Natural killer cell (primary cell): Measurements from ENCODE around the gene TOMM70. TPM values are rescaled to one million over a fixed set of nuclear protein-coding genes. Genes with fewer than 3 reads are reported as not detected.

Source experiments
- ATAC-seq, 3 donors: fragments of 150-1000 bp in 2 of 3; fragments of 200-7000 bp in 1 of 3; cut with Tn5 transposase; 1 replicate in 1 of 3; 2 replicates in 2 of 3; pipeline ENCODE4 v1.10.0; 2021; ENCODE audit warnings: mild to moderate bottlenecking in 2 of 3, moderate library complexity in 2 of 3
- DNase-seq, 2 donors: peaks; one replicate each; pipeline versions ENCODE4 v3.0.0 to v3.0.0-alpha.2; 2013 to 2021; ENCODE audit warnings: mixed read lengths in 1 of 2
- H3K27ac ChIP-seq: one replicate; pipeline ENCODE4 v1.5.1; 2013; ENCODE audit warnings: mild to moderate bottlenecking, low read length
- H3K27me3 ChIP-seq: one replicate; pipeline ENCODE4 v1.6.1; 2013; ENCODE audit warnings: low read length; ENCODE audit not compliant: control insufficient read depth, insufficient read depth
- H3K36me3 ChIP-seq: one replicate; pipeline ENCODE4 v1.6.1; 2013; ENCODE audit warnings: low read length; ENCODE audit not compliant: control insufficient read depth, insufficient read depth
- H3K4me1 ChIP-seq: one replicate; pipeline ENCODE4 v1.6.1; 2013; ENCODE audit warnings: low read length; ENCODE audit not compliant: control insufficient read depth, insufficient read depth
- H3K4me3 ChIP-seq: one replicate; pipeline ENCODE4 v1.5.1; 2013; ENCODE audit warnings: low read length
- H3K9me3 ChIP-seq: one replicate; pipeline ENCODE4 v1.6.1; 2013; ENCODE audit warnings: low read length; ENCODE audit not compliant: control insufficient read depth, insufficient read depth
- H3K27ac Mint-ChIP-seq, 2 donors: one replicate each; pipeline ENCODE4 v1.8.0; 2022; ENCODE audit warnings: mild to moderate bottlenecking in 2 of 2, mixed read lengths in 2 of 2, moderate library complexity in 1 of 2
- H3K27me3 Mint-ChIP-seq, 2 donors: one replicate each; pipeline ENCODE4 v1.8.0; 2022; ENCODE audit warnings: low read depth in 2 of 2, mixed read lengths in 2 of 2
- H3K36me3 Mint-ChIP-seq: one replicate; pipeline ENCODE4 v1.8.0; 2022; ENCODE audit warnings: mixed read lengths
- H3K4me1 Mint-ChIP-seq, 2 donors: one replicate each; pipeline ENCODE4 v1.8.0; 2022; ENCODE audit warnings: mixed read lengths in 2 of 2
- H3K4me3 Mint-ChIP-seq: one replicate; pipeline ENCODE4 v1.8.0; 2022; ENCODE audit warnings: mild to moderate bottlenecking, moderate library complexity, mixed read lengths
- H3K9me3 Mint-ChIP-seq, 2 donors: one replicate each; pipeline ENCODE4 v1.8.0; 2022; ENCODE audit warnings: mixed read lengths in 2 of 2
- CTCF ChIP-seq: fragments of 200-600 bp; IDR thresholded peaks from one replicate; pipeline ENCODE4 v1.8.0; 2022; ENCODE audit warnings: antibody characterized with exemption
- WGBS: methylation state at CpG from one replicate; pipeline ENCODE4 v1.1.7; 2013; ENCODE audit warnings: missing lambda C conversion rate; ENCODE audit not compliant: insufficient coverage; 5-methylcytosine and 5-hydroxymethylcytosine counted together
- intact Hi-C: fragments of 100-400 bp; cut with micrococcal nuclease; formaldehyde crosslinking; loops from one replicate; pipeline ENCODE4 v1.14.2; 2022
- total RNA-seq, 4 donors: library from RNA; stranded (reverse); fragments of 120-200 nt in 1 of 4; gene quantifications; one replicate each; pipeline versions ENCODE4 v1.2.3 to v1.2.4, GENCODE V29; 2013 to 2022

TOMM70 gene
- total RNA-seq, 3 donors from 2014 or later (not counting 1 experiment from before 2014, with no cell fraction given): 19.1 to 26.6 (median 24.0) TPM

- Histone ChIP-seq H3K27ac (peak overlapping the region; percentile 67), H3K36me3 (no peaks in the 10 kb centered on the region), H3K27me3 (no peaks in the 10 kb centered on the region), H3K4me1 (peaks cover 18% of the 10 kb centered on the region), H3K9me3 (no peaks in the 10 kb centered on the region), H3K4me3 (peak overlapping the region; percentile 81)
- peak overlapping the region; percentile 93 for H3K4me3 Mint-ChIP-seq
- H3K4me1 Mint-ChIP-seq: peaks cover 20 to 27% of the 10 kb centered on the region in 2 donors
- H3K27me3 Mint-ChIP-seq: no peaks in the 10 kb centered on the region
- no peak for ATAC-seq
- WGBS: 14% methylated on average over 2 of the region's 2 CpGs
- peak in 1 of 2 donors; percentile 8 for DNase-seq
- intact Hi-C loops: loop anchor here (10.0 kb wide), 2 partner anchors 587 to 1273 kb away; partner anchors contain the start of genes CMSS1 and ZBTB11
- peak overlapping the region; percentile 95 for H3K27ac Mint-ChIP-seq
- H3K9me3 Mint-ChIP-seq: peaks cover 0 to under 1% of the 10 kb centered on the region in 2 donors
- H3K36me3 Mint-ChIP-seq: peaks cover 3% of the 10 kb centered on the region
- no peak for TF ChIP-seq CTCF
Measured at GRCh38 chr3:100402256-100402655, 1.4 kb upstream of the TOMM70 start.

- 1% methylated on average over 23 of the region's 23 CpGs for WGBS
- peak overlapping the region; percentile 93 for H3K4me3 Mint-ChIP-seq
- peaks cover 18% of the 10 kb centered on the region for H3K4me1 ChIP-seq
- no peaks in the 10 kb centered on the region for H3K36me3 Mint-ChIP-seq
- H3K9me3 ChIP-seq: no peaks in the 10 kb centered on the region
- no peaks in the 10 kb centered on the region for H3K27me3 Mint-ChIP-seq
- intact Hi-C loops: loop anchor here (1.0 to 10.0 kb wide), 6 partner anchors 67 to 1273 kb away; partner anchors contain the start of genes CMSS1, NIT2, PCNP and TBC1D23
- H3K4me1 Mint-ChIP-seq: peaks cover 20 to 33% of the 10 kb centered on the region in 2 donors
- H3K9me3 Mint-ChIP-seq: no peaks in the 10 kb centered on the region
- DNase-seq (peak in 1 of 2 donors; percentile 78), ATAC-seq (peak; percentile 17 to 29 (median 18))
- H3K27me3 ChIP-seq: no peaks in the 10 kb centered on the region
- no peak for TF ChIP-seq CTCF
- H3K27ac Mint-ChIP-seq: peak overlapping the region; percentile 95
- H3K27ac ChIP-seq: peak overlapping the region; percentile 67
- H3K4me3 ChIP-seq: peak overlapping the region; percentile 81
- H3K36me3 ChIP-seq: no peaks in the 10 kb centered on the region
Measured at GRCh38 chr3:100401674-100402041, 769 bp upstream of the TOMM70 start.

GRCh38 chr3:100400419-100400779 is 490 bp downstream of the TOMM70 start:
- under 1% methylated on average over 22 of the region's 22 CpGs for WGBS
- ATAC-seq (peak; percentile 2 to 31 (median 19)), DNase-seq (peak; percentile 35 to 72)
- Histone ChIP-seq H3K36me3 (no peaks in the 10 kb centered on the region), H3K27ac (peak overlapping the region; percentile 67), H3K4me3 (peak overlapping the region; percentile 81), H3K27me3 (no peaks in the 10 kb centered on the region), H3K4me1 (peaks cover 18% of the 10 kb centered on the region), H3K9me3 (no peaks in the 10 kb centered on the region)
- no peaks in the 10 kb centered on the region for H3K9me3 Mint-ChIP-seq
- no peaks in the 10 kb centered on the region for H3K36me3 Mint-ChIP-seq
- TF ChIP-seq CTCF: no peak
- peak overlapping the region; percentile 93 for H3K4me3 Mint-ChIP-seq
- H3K4me1 Mint-ChIP-seq: peaks cover 20 to 41% of the 10 kb centered on the region in 2 donors
- no peaks in the 10 kb centered on the region for H3K27me3 Mint-ChIP-seq
- intact Hi-C loops: loop anchor here (1.0 to 10.0 kb wide), 4 partner anchors 84 to 1274 kb away; partner anchors contain the start of genes CMSS1, PCNP and ZBTB11
- H3K27ac Mint-ChIP-seq: peak overlapping the region; percentile 95
